A549 (cell line): ENCODE data around the gene PTRHD1. TPM values are rescaled to one million over a fixed set of nuclear protein-coding genes. Genes with fewer than 3 reads are reported as not detected.

Experiments used
- ATAC-seq, 2 experiments: fragments of 200-7000 bp in 1 of 2; fragments of >200 bp in 1 of 2; cut with Nextera tagmentation in 1 of 2; cut with Tn5 transposase in 1 of 2; 3 replicates each; pipeline versions ENCODE4 v1.8.0 to v1.9.1; 2018 to 2020; ENCODE audit warnings: mild to moderate bottlenecking in 1 of 2, moderate library complexity in 1 of 2
- CTCF ChIA-PET: fragments of 300-600 bp; sonication (Branson Sonifier 250); formaldehyde crosslinking; extraction: SDS; loops from one replicate; lab custom pipeline; 2021; ENCODE audit warnings: antibody characterized with exemption, inconsistent platforms; lab: Yijun Ruan, JAX
- POLR2A ChIA-PET: fragments of 350-600 bp; formaldehyde crosslinking; extraction: SDS; loops from one replicate; lab custom pipeline; 2021; ENCODE audit warnings: antibody characterized with exemption, inconsistent platforms; lab: Yijun Ruan, JAX
- DNase-seq, 2 experiments: peaks; one replicate each; pipeline versions ENCODE4 v3.0.0 to v3.0.0-alpha.2; 2011 to 2016; ENCODE audit warnings: low read depth in 1 of 2, low spot score in 1 of 2
- FAIRE-seq: peaks from 2 replicates; lab custom pipeline; 2011; peaks lifted over from hg19 to GRCh38; lab: Jason Lieb, UNC
- H3K27ac ChIP-seq, 2 experiments: fragments of >200 bp; sonication (Bioruptor Twin); formaldehyde crosslinking; 3 replicates each; pipeline ENCODE4 v1.5.1; 2016 to 2017
- H3K4me1 ChIP-seq: fragments of >200 bp; sonication (Bioruptor Twin); formaldehyde crosslinking; 3 replicates; pipeline ENCODE4 v1.6.1; 2016
- H3K4me2 ChIP-seq: fragments of >200 bp; sonication (Bioruptor Twin); formaldehyde crosslinking; 3 replicates; pipeline ENCODE4 v1.6.1; 2016
- H3K4me3 ChIP-seq: fragments of >200 bp; sonication (Bioruptor Twin); formaldehyde crosslinking; 3 replicates; pipeline ENCODE4 v1.5.1; 2016
- H3K9me3 ChIP-seq: fragments of >200 bp; sonication (Bioruptor Twin); formaldehyde crosslinking; 3 replicates; pipeline ENCODE4 v1.6.1; 2016
- BCL3 ChIP-seq: fragments of >200 bp; sonication (Bioruptor Twin); formaldehyde crosslinking; IDR thresholded peaks from 3 replicates; pipeline ENCODE4 v1.6.1; 2016
- CBX2 ChIP-seq: fragments of 200-600 bp; sonication (generic); IDR thresholded peaks from 2 replicates; pipeline ENCODE4 v1.6.1; 2016; ENCODE audit warnings: low read depth, mild to moderate bottlenecking, borderline replicate concordance
- CBX8 ChIP-seq: fragments of 200-600 bp; sonication (generic); IDR thresholded peaks from 2 replicates; pipeline ENCODE4 v1.6.1; 2016
- CHD2 ChIP-seq: fragments of 150-350 bp; IDR thresholded peaks from 2 replicates; pipeline ENCODE4 v1.6.1; 2014; ENCODE audit warnings: low read length; ENCODE audit not compliant: partially characterized antibody
- EHF ChIP-seq: fragments of 250-450 bp; sonication (Bioruptor Pico); IDR thresholded peaks from 2 replicates; pipeline ENCODE4 v1.5.0; 2020; ENCODE audit warnings: mild to moderate bottlenecking
- FOSL2 ChIP-seq, 2 experiments: fragments of 450-650 bp in 1 of 2; fragments of >200 bp in 1 of 2; sonication (Bioruptor Twin) in 1 of 2; formaldehyde crosslinking; IDR thresholded peaks; 2 replicates each; pipeline versions ENCODE4 v1.5.0 to v1.6.1; 2016 to 2020; ENCODE audit warnings: mild to moderate bottlenecking in 1 of 2, moderate library complexity in 1 of 2
- HMGXB4 ChIP-seq: fragments of 250-450 bp; sonication (Bioruptor Pico); IDR thresholded peaks from 2 replicates; pipeline ENCODE4 v1.5.0; 2021; ENCODE audit warnings: mild to moderate bottlenecking, moderate library complexity, borderline replicate concordance
- HOXB13 ChIP-seq: fragments of 250-450 bp; sonication (Bioruptor Pico); IDR thresholded peaks from 2 replicates; pipeline ENCODE4 v1.5.0; 2020; ENCODE audit warnings: low read depth, mild to moderate bottlenecking, moderate library complexity
- JUN ChIP-seq, 2 experiments: fragments of >200 bp; sonication (Bioruptor Twin); formaldehyde crosslinking; IDR thresholded peaks; 2 replicates in 1 of 2; 3 replicates in 1 of 2; pipeline ENCODE4 v1.6.1; 2016 to 2017
- JUNB ChIP-seq: fragments of >200 bp; sonication (Bioruptor Twin); formaldehyde crosslinking; IDR thresholded peaks from 2 replicates; pipeline ENCODE4 v1.6.1; 2016
- NFE2L2 ChIP-seq: fragments of 150-350 bp; conservative IDR thresholded peaks from 2 replicates; pipeline ENCODE4 v1.6.1; 2014; ENCODE audit warnings: low read length
- NR3C1 ChIP-seq: fragments of >200 bp; sonication (Bioruptor Twin); formaldehyde crosslinking; IDR thresholded peaks from 3 replicates; pipeline ENCODE4 v1.6.1; 2017
- PBX3 ChIP-seq: IDR thresholded peaks from 2 replicates; pipeline ENCODE4 v1.6.1; 2012
- POLR2AphosphoS2 ChIP-seq: conservative IDR thresholded peaks from 2 replicates; pipeline ENCODE4 v1.6.1; 2012; ENCODE audit warnings: low read length, improper control_type of control experiment, inconsistent platforms
- RNF2 ChIP-seq: fragments of 200-600 bp; sonication (generic); IDR thresholded peaks from 2 replicates; pipeline ENCODE4 v1.6.1; 2016; ENCODE audit warnings: low read depth, mild to moderate bottlenecking, antibody characterized with exemption, moderate library complexity, borderline replicate concordance
- TFCP2L1 ChIP-seq: fragments of 250-450 bp; sonication (Bioruptor Pico); IDR thresholded peaks from 2 replicates; pipeline ENCODE4 v1.5.0; 2021; ENCODE audit warnings: mild to moderate bottlenecking
- TP53 ChIP-seq: fragments of 250-450 bp; sonication (Bioruptor Pico); IDR thresholded peaks from 2 replicates; pipeline ENCODE4 v1.5.0; 2021; ENCODE audit warnings: mild to moderate bottlenecking, moderate library complexity
- ZC3H11A ChIP-seq: fragments of 450-650 bp; IDR thresholded peaks from 2 replicates; pipeline ENCODE4 v1.6.1; 2014; ENCODE audit warnings: antibody characterized with exemption, mild to moderate bottlenecking
- WGBS: methylation state at CpG from one replicate; pipeline ENCODE4 v1.1.6; 2017; ENCODE audit errors: missing lambda C conversion rate; 5-methylcytosine and 5-hydroxymethylcytosine counted together
- polyA plus RNA-seq, 4 experiments: library from polyadenylated mRNA; depleted of rRNA in 3 of 4; stranded (reverse); fragments of >200 nt; fragmentation: RNase III in 1 of 4; extraction: RNeasy Plus Mini Kit Qiagen cat#74134 plus additional on column Dnase treatment in 1 of 4; gene quantifications; 2 replicates in 3 of 4; 3 replicates in 1 of 4; pipeline ENCODE4 v1.2.3, GENCODE V29; 2011 to 2017
- TF ChIP-seq, protein P1 (sequence below): IDR thresholded peaks from 2 replicates; pipeline ENCODE4 v1.6.1; 2012; ENCODE audit warnings: low read depth, borderline replicate concordance
- TF ChIP-seq, protein P2 (sequence below): fragments of 250-450 bp; sonication (Bioruptor Pico); IDR thresholded peaks from 2 replicates; pipeline ENCODE4 v1.5.0; 2020; ENCODE audit warnings: low read depth, mild to moderate bottlenecking, moderate library complexity
- TF ChIP-seq, protein P3 (sequence below): IDR thresholded peaks from 2 replicates; pipeline ENCODE4 v1.6.1; 2012

The PTRHD1 gene
- polyA plus RNA-seq, 2 of the 4 experiments (the other 2 are of a cell fraction) = 44.9 to 86.6 TPM

- H3K4me1 ChIP-seq = no peaks in the 10 kb centered on the region
- no peak for FAIRE-seq
- H3K4me2 ChIP-seq = no peak overlapping the region
- H3K4me3 ChIP-seq = no peak overlapping the region
- ATAC-seq = no peak
- WGBS = 84% methylated on average over 5 of the region's 5 CpGs
- no peak overlapping the region for H3K27ac ChIP-seq
- TF ChIP-seq TFCP2L1 (CRISPR knock-in tag) = no peak
- no peak for TF ChIP-seq CBX8
- no peak for TF ChIP-seq NFE2L2
- TF ChIP-seq CHD2 = no peak
- TF ChIP-seq RNF2 = no peak
- TF ChIP-seq JUN (IDR thresholded peaks at IDR 0.05) = no peak
- TF ChIP-seq BCL3 = no peak
- no peak for TF ChIP-seq EHF
- no peak for DNase-seq
- POLR2A ChIA-PET = no interaction called here
- H3K9me3 ChIP-seq = no peaks in the 10 kb centered on the region
- CTCF ChIA-PET = interaction anchor here (1.1 to 1.7 kb wide), 3 partner anchors 11 to 60 kb away, joined by 3 to 4 read pairs (median 4); partner anchors contain the start of genes CENPO and PTRHD1
Observed at GRCh38 chr2:24768013-24768412, 25.2 kb downstream of the PTRHD1 start.

DNA sequence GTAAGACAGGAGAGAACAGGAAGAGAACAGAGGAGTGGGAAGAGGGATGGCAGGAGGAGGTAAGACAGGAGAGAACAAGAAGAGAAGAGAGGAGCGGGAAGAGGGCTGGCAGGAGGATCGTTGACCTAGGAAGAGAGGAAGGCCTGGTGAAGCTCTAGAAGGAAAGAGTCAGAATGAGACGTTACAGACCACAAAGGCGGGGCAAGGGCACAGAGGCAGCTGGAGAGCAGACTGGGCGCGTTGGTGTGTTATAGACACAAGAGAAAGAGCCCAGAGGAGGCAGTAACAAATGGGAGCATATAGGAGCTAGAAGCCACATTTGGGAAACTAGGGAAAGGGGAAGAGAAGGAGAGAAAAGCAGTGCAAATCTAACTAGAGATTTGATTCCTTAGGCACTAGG lies 26.6 kb downstream of the PTRHD1 start:
- Histone ChIP-seq H3K4me2 (no peak overlapping the region), H3K27ac (no peak overlapping the region), H3K4me1 (no peaks in the 10 kb centered on the region), H3K4me3 (no peak overlapping the region), H3K9me3 (no peaks in the 10 kb centered on the region)
- DNase-seq = no peak
- WGBS = 84% methylated on average over 6 of the region's 6 CpGs
- ChIA-PET CTCF (interaction anchor here (0.7 to 1.7 kb wide), 4 partner anchors 13 to 357 kb away, joined by 3 to 6 read pairs (median 4); partner anchors contain the start of genes CENPO and PTRHD1), POLR2A (no interaction called here)
- no peak for FAIRE-seq
- ATAC-seq = no peak; a peak in 1 of 6 replicates
- TF ChIP-seq POLR2AphosphoS2 (no peak), JUNB (no peak)
- TF ChIP-seq, protein P1, sequence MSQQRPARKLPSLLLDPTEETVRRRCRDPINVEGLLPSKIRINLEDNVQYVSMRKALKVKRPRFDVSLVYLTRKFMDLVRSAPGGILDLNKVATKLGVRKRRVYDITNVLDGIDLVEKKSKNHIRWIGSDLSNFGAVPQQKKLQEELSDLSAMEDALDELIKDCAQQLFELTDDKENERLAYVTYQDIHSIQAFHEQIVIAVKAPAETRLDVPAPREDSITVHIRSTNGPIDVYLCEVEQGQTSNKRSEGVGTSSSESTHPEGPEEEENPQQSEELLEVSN = no peak

GRCh38 chr2:24763843-24764242 lies 29.3 kb downstream of the PTRHD1 start:
- FAIRE-seq (no peak), DNase-seq (no peak), ATAC-seq (no peak)
- Histone ChIP-seq H3K4me2 (no peak overlapping the region), H3K27ac (no peak overlapping the region), H3K9me3 (no peaks in the 10 kb centered on the region), H3K4me1 (no peaks in the 10 kb centered on the region), H3K4me3 (no peak overlapping the region)
- TF ChIP-seq CBX2 = no peak
- 88% methylated on average over 4 of the region's 4 CpGs for WGBS
- ChIA-PET CTCF (interaction anchor here (1.5 kb wide), 1 partner anchor 21 kb away, joined by 3 read pairs; no protein-coding TSS in a partner anchor), POLR2A (no interaction called here)

DNA sequence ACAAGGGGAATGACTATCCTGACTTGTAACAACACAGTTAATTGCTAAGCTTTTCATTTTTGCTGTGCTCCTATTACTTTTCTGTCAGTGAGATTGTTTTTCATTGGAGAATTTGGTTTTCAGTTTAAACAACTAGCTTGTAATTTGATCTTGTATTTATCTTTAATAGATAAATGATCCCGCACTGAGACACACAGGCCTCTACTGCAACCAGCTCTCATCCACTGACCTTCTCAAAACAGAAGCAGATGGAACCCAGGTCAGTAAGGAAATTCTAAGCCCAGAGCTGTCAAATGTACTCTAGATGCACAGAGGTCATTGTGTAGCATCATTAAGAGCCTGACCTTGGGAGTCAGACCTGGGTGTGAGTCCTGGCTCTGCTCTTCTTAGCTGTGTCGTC lies 30.7 kb downstream of the PTRHD1 start:
- POLR2A ChIA-PET = no interaction called here
- H3K4me1 ChIP-seq = no peaks in the 10 kb centered on the region
- no peak overlapping the region for H3K27ac ChIP-seq
- no peak overlapping the region for H3K4me3 ChIP-seq
- no peaks in the 10 kb centered on the region for H3K9me3 ChIP-seq
- H3K4me2 ChIP-seq = no peak overlapping the region
- CTCF ChIA-PET = interaction anchor here (1.1 to 1.5 kb wide), 3 partner anchors 12 to 65 kb away, joined by 3 to 6 read pairs (median 3); no protein-coding TSS in a partner anchor
- TF ChIP-seq FOSL2 (IDR thresholded peaks at IDR 0.05) (no peak), FOSL2 (CRISPR knock-in tag; IDR thresholded peaks at IDR 0.05) (no peak), ZC3H11A (no peak), HMGXB4 (no peak), PBX3 (no peak), NR3C1 (no peak), HOXB13 (no peak), POLR2AphosphoS2 (no peak), TP53 (CRISPR knock-in tag) (no peak)
- TF ChIP-seq, protein P2, sequence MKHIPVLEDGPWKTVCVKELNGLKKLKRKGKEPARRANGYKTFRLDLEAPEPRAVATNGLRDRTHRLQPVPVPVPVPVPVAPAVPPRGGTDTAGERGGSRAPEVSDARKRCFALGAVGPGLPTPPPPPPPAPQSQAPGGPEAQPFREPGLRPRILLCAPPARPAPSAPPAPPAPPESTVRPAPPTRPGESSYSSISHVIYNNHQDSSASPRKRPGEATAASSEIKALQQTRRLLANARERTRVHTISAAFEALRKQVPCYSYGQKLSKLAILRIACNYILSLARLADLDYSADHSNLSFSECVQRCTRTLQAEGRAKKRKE (CRISPR knock-in tag) = no peak
- TF ChIP-seq, protein P3, sequence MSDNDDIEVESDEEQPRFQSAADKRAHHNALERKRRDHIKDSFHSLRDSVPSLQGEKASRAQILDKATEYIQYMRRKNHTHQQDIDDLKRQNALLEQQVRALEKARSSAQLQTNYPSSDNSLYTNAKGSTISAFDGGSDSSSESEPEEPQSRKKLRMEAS = no peak
- no peak for DNase-seq
- ATAC-seq = no peak
- WGBS = 82% methylated on average over 2 of the region's 2 CpGs
- no peak for FAIRE-seq
